Measurements from ENCODE around the gene TLR3.
"Not testable (repeated sequence)": the region's sequence is repeated elsewhere in the genome, so short reads cannot be mapped to it uniquely, and the experiment has no call there.

TLR3 gene

DNA sequence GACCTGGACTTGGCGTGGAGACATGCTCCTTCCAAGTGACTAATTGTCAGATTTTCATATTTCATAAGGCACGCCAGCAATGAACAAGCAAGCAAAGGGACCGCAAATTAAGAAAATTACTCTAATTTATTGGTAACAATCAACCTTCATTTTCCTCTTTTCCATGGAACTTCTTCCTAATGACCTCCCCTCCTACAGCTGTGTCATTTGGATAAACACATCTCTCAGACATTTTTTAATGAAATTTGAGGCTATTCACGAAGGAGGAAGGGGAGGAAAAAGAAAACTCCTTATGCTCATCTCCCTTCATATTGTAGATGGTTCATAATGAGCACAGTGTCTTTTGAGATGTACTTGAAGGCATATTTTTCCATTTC, 38.6 kb upstream of the TLR3 start:
- Histone ChIP-seq H3K27me3 (ENCODE audit: control insufficient read depth, insufficient read depth, low read length) (no peaks in the 10 kb centered on the region), H3K36me3 (ENCODE audit: control insufficient read depth, insufficient read depth, low read length) (0 out of 2 replicates have a peak, but pooled peaks cover 3% of the 10 kb centered on the region), H3K9me3 (ENCODE audit: control insufficient read depth, insufficient read depth, low read depth, low read length) (peaks cover 37% of the 10 kb centered on the region), H3K4me3 (ENCODE audit: low read depth, low read length) (no peak overlapping the region), H3K9ac (ENCODE audit: low read length) (no peak overlapping the region), H3K4me1 (ENCODE audit: control insufficient read depth, insufficient read depth, low read length) (peaks cover 44% of the 10 kb centered on the region), H3K27ac (ENCODE audit: low read depth, low read length) (no peak overlapping the region)

DNA sequence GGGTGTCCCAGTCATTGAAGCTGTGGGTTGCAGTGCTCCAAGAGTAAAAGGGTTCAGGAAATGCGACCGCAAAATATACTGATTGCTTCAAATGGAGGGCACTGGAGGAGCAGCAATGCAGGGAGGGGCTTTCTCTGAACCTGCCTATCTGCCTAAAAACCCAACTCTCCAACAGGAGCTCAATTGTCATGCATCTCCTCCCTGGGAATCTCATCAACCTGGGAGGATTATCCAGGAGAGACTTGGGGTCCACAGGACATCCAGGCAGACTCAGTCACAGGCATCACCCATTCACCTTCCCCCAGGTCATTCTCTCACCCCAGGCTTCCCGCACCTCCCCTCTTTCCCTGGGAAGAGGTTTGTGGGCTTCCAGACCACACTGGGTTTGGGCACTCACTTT, 38.2 kb upstream of the TLR3 start:
- Histone ChIP-seq H3K9ac (ENCODE audit: low read length) (no peak overlapping the region), H3K4me1 (ENCODE audit: control insufficient read depth, insufficient read depth, low read length) (peaks cover 44% of the 10 kb centered on the region), H3K27me3 (ENCODE audit: control insufficient read depth, insufficient read depth, low read length) (no peaks in the 10 kb centered on the region), H3K36me3 (ENCODE audit: control insufficient read depth, insufficient read depth, low read length) (0 out of 2 replicates have a peak, but pooled peaks cover 3% of the 10 kb centered on the region), H3K4me3 (ENCODE audit: low read depth, low read length) (no peak overlapping the region), H3K27ac (ENCODE audit: low read depth, low read length) (no peak overlapping the region), H3K9me3 (ENCODE audit: control insufficient read depth, insufficient read depth, low read depth, low read length) (peaks cover 37% of the 10 kb centered on the region)

DNA sequence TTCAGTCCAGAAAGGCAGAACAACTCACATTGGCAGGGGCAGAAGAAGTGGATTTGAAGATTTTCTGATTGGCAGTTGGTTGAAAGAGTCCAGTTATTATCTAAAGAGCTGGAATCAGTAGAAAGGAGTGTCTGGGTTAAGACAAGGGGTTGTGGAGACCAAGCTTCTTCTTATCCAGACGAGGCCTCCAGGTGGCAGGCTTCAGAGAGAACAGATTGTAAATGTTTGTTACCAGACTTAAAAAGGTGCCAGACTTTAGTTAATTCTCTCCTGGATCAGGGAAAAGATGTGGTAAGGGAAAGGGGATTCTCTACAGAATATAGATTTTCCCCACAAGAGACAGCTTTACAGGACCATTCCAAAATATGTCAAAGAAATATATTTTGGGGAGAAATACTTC, 36.7 kb upstream of the TLR3 start:
- no peak overlapping the region for H3K4me3 ChIP-seq (ENCODE audit: low read depth, low read length)
- 0 out of 2 replicates have a peak, but pooled peaks cover 3% of the 10 kb centered on the region for H3K36me3 ChIP-seq (ENCODE audit: control insufficient read depth, insufficient read depth, low read length)
- H3K9me3 ChIP-seq (ENCODE audit: control insufficient read depth, insufficient read depth, low read depth, low read length), result peaks cover 40% of the 10 kb centered on the region
- H3K4me1 ChIP-seq (ENCODE audit: control insufficient read depth, insufficient read depth, low read length), result peaks cover 44% of the 10 kb centered on the region
- H3K9ac ChIP-seq (ENCODE audit: low read length), result no peak overlapping the region
- H3K27ac ChIP-seq (ENCODE audit: low read depth, low read length), result no peak overlapping the region
- H3K27me3 ChIP-seq (ENCODE audit: control insufficient read depth, insufficient read depth, low read length), result no peaks in the 10 kb centered on the region

- Histone ChIP-seq H3K36me3 (ENCODE audit: control insufficient read depth, insufficient read depth, low read length) (0 out of 2 replicates have a peak, but pooled peaks cover 3% of the 10 kb centered on the region), H3K9me3 (ENCODE audit: control insufficient read depth, insufficient read depth, low read depth, low read length) (peaks cover 40% of the 10 kb centered on the region), H3K9ac (ENCODE audit: low read length) (no peak overlapping the region), H3K4me3 (ENCODE audit: low read depth, low read length) (no peak overlapping the region), H3K27me3 (ENCODE audit: control insufficient read depth, insufficient read depth, low read length) (no peaks in the 10 kb centered on the region), H3K4me1 (ENCODE audit: control insufficient read depth, insufficient read depth, low read length) (peaks cover 44% of the 10 kb centered on the region), H3K27ac (ENCODE audit: low read depth, low read length) (no peak overlapping the region)
Measured at GRCh38 chr4:186033027-186033426, 35.9 kb upstream of the TLR3 start.

DNA sequence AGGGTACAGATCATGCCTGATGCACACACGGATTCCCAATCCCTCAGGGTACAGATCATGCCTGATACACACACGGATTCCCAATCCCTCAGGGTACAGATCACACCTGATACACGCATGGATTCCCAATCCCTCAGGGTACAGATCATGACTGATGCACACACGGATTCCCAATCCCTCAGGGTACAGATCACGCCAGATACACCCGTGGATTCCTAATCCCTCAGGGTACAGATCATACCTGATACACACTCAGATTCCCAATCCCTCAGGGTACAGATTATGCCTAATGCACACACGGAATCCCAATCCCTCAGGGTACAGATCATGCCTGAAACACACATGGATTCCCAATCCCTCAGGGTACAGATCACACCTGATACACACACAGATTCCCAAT, 34.3 kb upstream of the TLR3 start:
- not testable (repeated sequence) for H3K27me3 ChIP-seq (ENCODE audit: control insufficient read depth, insufficient read depth, low read length); H3K9ac ChIP-seq (ENCODE audit: low read length); H3K4me3 ChIP-seq (ENCODE audit: low read depth, low read length); H3K27ac ChIP-seq (ENCODE audit: low read depth, low read length); H3K36me3 ChIP-seq (ENCODE audit: control insufficient read depth, insufficient read depth, low read length)
- peaks cover 33% of the 10 kb centered on the region for H3K4me1 ChIP-seq (ENCODE audit: control insufficient read depth, insufficient read depth, low read length)
- peaks cover 38% of the 10 kb centered on the region for H3K9me3 ChIP-seq (ENCODE audit: control insufficient read depth, insufficient read depth, low read depth, low read length)

DNA sequence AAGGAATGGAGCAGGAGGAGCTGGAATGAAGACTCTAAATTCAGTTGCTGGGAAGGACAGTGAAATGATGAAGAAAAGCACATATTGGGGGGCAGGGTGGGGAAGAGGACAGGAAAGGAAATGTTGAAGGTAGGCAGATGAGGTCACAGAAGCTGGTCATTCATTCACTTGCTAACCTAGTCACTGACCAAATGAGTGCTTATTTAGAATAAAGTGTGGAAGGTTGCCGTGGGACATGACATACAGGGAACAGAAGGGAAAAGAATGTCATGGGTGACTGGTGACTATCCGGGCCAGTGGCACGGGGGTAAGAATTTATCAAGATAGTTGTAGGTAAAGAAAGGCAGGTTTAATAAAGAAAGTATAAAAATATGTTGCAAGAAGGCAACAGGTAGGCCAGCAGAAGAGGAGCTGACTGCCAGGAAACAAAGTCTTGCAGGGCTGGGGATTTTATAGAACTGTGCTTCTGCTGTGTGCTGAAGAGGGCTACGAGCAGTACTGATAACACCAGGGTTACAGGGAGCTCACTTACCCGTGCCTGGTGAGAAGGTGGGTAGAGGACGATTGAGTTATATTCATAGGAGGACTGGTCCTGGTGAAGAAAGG, 31.9 kb upstream of the TLR3 start:
- H3K4me3 ChIP-seq (ENCODE audit: low read depth, low read length), result no peak overlapping the region
- no peak overlapping the region for H3K9ac ChIP-seq (ENCODE audit: low read length)
- H3K27me3 ChIP-seq (ENCODE audit: control insufficient read depth, insufficient read depth, low read length), result no peaks in the 10 kb centered on the region
- peaks cover 8% of the 10 kb centered on the region; the same call in 1 of the 2 replicates for H3K4me1 ChIP-seq (ENCODE audit: control insufficient read depth, insufficient read depth, low read length)
- H3K36me3 ChIP-seq (ENCODE audit: control insufficient read depth, insufficient read depth, low read length), result 0 out of 2 replicates have a peak, but pooled peaks cover 3% of the 10 kb centered on the region
- H3K9me3 ChIP-seq (ENCODE audit: control insufficient read depth, insufficient read depth, low read depth, low read length), result peaks cover 38% of the 10 kb centered on the region
- no peak overlapping the region for H3K27ac ChIP-seq (ENCODE audit: low read depth, low read length)

DNA sequence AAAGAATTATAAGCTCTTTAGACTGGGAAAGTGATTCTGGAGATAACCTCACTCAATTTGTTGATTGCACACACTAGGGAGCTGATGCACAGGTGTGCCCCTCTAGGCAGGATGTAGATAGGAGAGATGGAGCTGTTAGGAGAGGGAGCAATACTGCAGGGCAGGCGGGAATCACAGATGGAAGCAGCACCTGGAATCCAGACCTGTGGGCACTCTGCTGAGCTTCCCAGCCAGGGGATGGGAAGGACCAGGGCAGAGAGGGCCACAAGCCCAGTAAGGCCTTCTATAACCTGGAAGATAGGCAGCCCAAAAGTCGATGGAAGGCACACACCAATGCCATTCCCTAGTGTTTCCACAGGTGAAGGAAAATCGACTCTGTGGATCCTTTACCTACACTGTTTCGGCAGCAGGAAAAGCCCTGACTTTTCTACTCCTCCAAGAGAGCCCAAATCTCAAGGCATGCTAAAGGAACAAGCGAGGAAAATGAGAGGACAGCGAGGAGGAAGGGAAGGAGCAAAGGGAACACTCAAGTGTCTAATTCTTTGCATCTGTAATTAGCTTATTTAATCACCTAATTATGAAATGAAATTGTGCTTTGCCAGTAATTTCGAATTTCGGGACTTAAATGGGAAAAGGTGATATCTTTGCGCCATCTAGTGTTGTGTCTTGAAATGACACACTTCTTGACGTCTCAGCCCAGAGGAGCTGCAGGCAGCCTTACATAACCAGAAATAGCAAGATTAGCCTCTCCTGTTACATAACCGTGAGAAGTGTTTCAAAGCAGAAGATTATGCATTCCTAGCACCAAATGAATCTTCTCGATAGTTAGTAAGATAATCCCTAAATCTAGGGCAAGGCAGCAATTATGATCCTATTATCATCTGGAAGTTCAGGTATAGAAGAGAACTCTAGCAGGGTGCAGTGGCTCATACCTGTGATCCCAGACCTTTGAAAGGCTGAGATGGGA, 31.0 kb upstream of the TLR3 start:
- H3K36me3 ChIP-seq (ENCODE audit: control insufficient read depth, insufficient read depth, low read length), result 0 out of 2 replicates have a peak, but pooled peaks cover 3% of the 10 kb centered on the region
- no peaks in the 10 kb centered on the region for H3K4me1 ChIP-seq (ENCODE audit: control insufficient read depth, insufficient read depth, low read length)
- H3K9me3 ChIP-seq (ENCODE audit: control insufficient read depth, insufficient read depth, low read depth, low read length), result peaks cover 33% of the 10 kb centered on the region
- H3K9ac ChIP-seq (ENCODE audit: low read length), result no peak overlapping the region
- H3K27me3 ChIP-seq (ENCODE audit: control insufficient read depth, insufficient read depth, low read length), result no peaks in the 10 kb centered on the region
- H3K27ac ChIP-seq (ENCODE audit: low read depth, low read length), result no peak overlapping the region
- H3K4me3 ChIP-seq (ENCODE audit: low read depth, low read length), result no peak overlapping the region

GRCh38 chr4:186039697-186040096, 29.3 kb upstream of the TLR3 start:
- Histone ChIP-seq H3K27me3 (ENCODE audit: control insufficient read depth, insufficient read depth, low read length) (no peaks in the 10 kb centered on the region), H3K9me3 (ENCODE audit: control insufficient read depth, insufficient read depth, low read depth, low read length) (peaks cover 23% of the 10 kb centered on the region), H3K27ac (ENCODE audit: low read depth, low read length) (no peak overlapping the region)

DNA sequence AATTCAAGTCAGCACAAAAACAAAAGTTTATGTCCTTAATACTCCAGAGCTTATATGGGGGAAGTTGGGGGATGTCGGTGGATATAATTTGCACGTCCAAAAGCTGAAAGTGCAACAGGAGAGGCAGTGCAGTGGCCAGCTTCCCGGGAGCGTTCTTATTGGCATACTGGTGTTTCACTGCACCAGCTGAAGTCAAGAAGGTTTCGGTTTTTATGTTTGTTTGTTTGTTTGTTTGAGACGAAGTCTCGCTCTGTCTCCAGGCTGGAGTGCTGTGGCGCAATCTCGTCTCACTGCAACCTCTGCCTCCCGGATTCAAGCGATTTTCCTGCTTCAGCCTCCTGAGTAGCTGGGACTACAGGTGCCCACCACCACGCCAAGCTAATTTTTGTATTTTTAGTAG, 28.6 kb upstream of the TLR3 start:
- Histone ChIP-seq H3K9me3 (ENCODE audit: control insufficient read depth, insufficient read depth, low read depth, low read length) (peaks cover 17% of the 10 kb centered on the region), H3K4me3 (ENCODE audit: low read depth, low read length) (no peak overlapping the region), H3K27ac (ENCODE audit: low read depth, low read length) (no peak overlapping the region), H3K4me1 (ENCODE audit: control insufficient read depth, insufficient read depth, low read length) (no peaks in the 10 kb centered on the region), H3K36me3 (ENCODE audit: control insufficient read depth, insufficient read depth, low read length) (no peaks in the 10 kb centered on the region), H3K27me3 (ENCODE audit: control insufficient read depth, insufficient read depth, low read length) (no peaks in the 10 kb centered on the region), H3K9ac (ENCODE audit: low read length) (no peak overlapping the region)

More at GRCh38 chr4:186039697-186040096, 29.3 kb upstream of the TLR3 start:
- Histone ChIP-seq H3K36me3 (ENCODE audit: control insufficient read depth, insufficient read depth, low read length) (0 out of 2 replicates have a peak, but pooled peaks cover under 1% of the 10 kb centered on the region), H3K4me3 (ENCODE audit: low read depth, low read length) (no peak overlapping the region), H3K4me1 (ENCODE audit: control insufficient read depth, insufficient read depth, low read length) (no peaks in the 10 kb centered on the region), H3K9ac (ENCODE audit: low read length) (peak overlapping the region; percentile 1)

DNA sequence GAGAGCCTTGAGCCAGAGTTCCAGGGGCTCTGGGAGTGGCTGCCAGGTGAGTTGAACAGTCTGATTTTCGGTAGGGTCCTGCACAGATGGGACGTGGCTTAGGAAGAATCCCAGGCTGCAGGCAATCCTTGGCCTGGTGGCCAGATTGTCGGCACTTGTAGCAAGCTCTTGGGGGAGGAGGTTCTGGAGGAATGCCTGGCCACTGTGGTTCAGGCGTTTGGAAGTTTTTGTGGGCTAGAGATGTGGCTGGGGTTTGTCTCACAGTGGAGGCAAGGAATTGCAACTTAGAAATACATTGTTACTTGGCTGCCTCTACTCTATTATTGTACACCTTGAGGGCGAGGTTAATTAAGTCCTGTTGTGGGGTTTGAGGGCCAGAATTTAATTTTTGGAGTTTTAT, 21.5 kb upstream of the TLR3 start:
- H3K27me3 ChIP-seq (ENCODE audit: control insufficient read depth, insufficient read depth, low read length); H3K9me3 ChIP-seq (ENCODE audit: control insufficient read depth, insufficient read depth, low read depth, low read length); H3K27ac ChIP-seq (ENCODE audit: low read depth, low read length); H3K9ac ChIP-seq (ENCODE audit: low read length); H3K4me3 ChIP-seq (ENCODE audit: low read depth, low read length); H3K36me3 ChIP-seq (ENCODE audit: control insufficient read depth, insufficient read depth, low read length): not testable (repeated sequence)
- H3K4me1 ChIP-seq (ENCODE audit: control insufficient read depth, insufficient read depth, low read length), result peaks cover 15% of the 10 kb centered on the region; the same call in 1 of the 2 replicates

DNA sequence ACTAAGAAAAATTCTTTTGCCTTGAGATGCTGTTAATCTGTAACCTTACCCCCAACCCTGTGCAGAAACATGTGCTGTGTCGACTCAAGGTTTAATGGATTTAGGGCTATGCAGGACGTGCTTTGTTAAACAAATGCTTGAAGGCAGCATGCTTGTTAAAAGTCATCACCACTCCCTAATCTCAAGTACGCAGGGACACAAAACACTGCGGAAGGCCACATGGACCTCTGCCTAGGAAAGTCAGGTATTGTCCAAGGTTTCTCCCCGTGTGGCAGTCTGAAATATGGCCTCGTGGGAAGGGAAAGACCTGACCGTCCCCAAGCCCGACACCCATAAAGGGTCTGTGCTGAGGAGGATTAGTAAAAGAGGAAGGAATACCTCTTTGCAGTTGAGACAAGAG, 18.8 kb upstream of the TLR3 start:
- H3K27ac ChIP-seq (ENCODE audit: low read depth, low read length); H3K4me3 ChIP-seq (ENCODE audit: low read depth, low read length); H3K9me3 ChIP-seq (ENCODE audit: control insufficient read depth, insufficient read depth, low read depth, low read length); H3K27me3 ChIP-seq (ENCODE audit: control insufficient read depth, insufficient read depth, low read length); H3K9ac ChIP-seq (ENCODE audit: low read length); H3K36me3 ChIP-seq (ENCODE audit: control insufficient read depth, insufficient read depth, low read length): not testable (repeated sequence)
- peaks cover 15% of the 10 kb centered on the region; the same call in 1 of the 2 replicates for H3K4me1 ChIP-seq (ENCODE audit: control insufficient read depth, insufficient read depth, low read length)

Measured in HUES6 (cell line).